PC-9 (cell line): ENCODE measurements around the gene EPX. TPM values are rescaled to one million over a fixed set of nuclear protein-coding genes. Genes with fewer than 3 reads are reported as not detected.

Experiments
- BruUV-seq: library from RNA; stranded (reverse); fragments of 400-500 nt; replicated peaks from 2 replicates; lab custom pipeline; 2021; lab: Mats Ljungman, UMichigan
- CTCF ChIA-PET: fragments of 300-600 bp; sonication (Branson Sonifier 250); formaldehyde crosslinking; loops from one replicate; lab custom pipeline; 2022; ENCODE audit warnings: antibody characterized with exemption; lab: Charles Lee
- POLR2A ChIA-PET: fragments of 300-600 bp; sonication (Branson Sonifier 250); formaldehyde crosslinking; loops from one replicate; lab custom pipeline; 2022; ENCODE audit warnings: antibody characterized with exemption; ENCODE audit not compliant: unreplicated experiment; lab: Charles Lee
- DNase-seq, 2 experiments: peaks; one replicate each; pipeline versions ENCODE4 v3.0.0 to v3.0.0-alpha.2; 2015 to 2022; ENCODE audit warnings: mixed read lengths in 1 of 2
- H2AFZ ChIP-seq: fragments of 200-600 bp; sonication (generic); 2 replicates; pipeline ENCODE4 v1.8.1; 2017; ENCODE audit warnings: antibody characterized with exemption
- H3F3A ChIP-seq: fragments of 200-600 bp; sonication (generic); 2 replicates; pipeline ENCODE4 v1.8.1; 2017; ENCODE audit warnings: antibody characterized with exemption, mild to moderate bottlenecking, low read depth; ENCODE audit not compliant: insufficient read depth
- H3K27ac ChIP-seq: fragments of 200-600 bp; sonication (generic); 2 replicates; pipeline ENCODE4 v1.6.1; 2016; ENCODE audit warnings: mixed run types
- H3K27me3 ChIP-seq: fragments of 200-600 bp; sonication (generic); 2 replicates; pipeline ENCODE4 v1.6.1; 2016; ENCODE audit warnings: low read depth, mixed run types; ENCODE audit not compliant: insufficient read depth
- H3K36me3 ChIP-seq: fragments of 200-600 bp; sonication (generic); 2 replicates; pipeline ENCODE4 v1.6.1; 2016; ENCODE audit warnings: low read depth, mixed run types
- H3K4me1 ChIP-seq: fragments of 200-600 bp; sonication (generic); replicated peaks from 2 replicates; pipeline ENCODE4 v1.6.1; 2016; ENCODE audit warnings: mixed run types; ENCODE audit not compliant: insufficient read depth
- H3K4me2 ChIP-seq: fragments of 200-600 bp; sonication (generic); 2 replicates; pipeline ENCODE4 v1.6.1; 2017; ENCODE audit warnings: mixed run types
- H3K4me3 ChIP-seq: fragments of 200-600 bp; sonication (generic); 2 replicates; pipeline ENCODE4 v1.6.1; 2016; ENCODE audit warnings: mixed run types
- H3K79me2 ChIP-seq: fragments of 200-600 bp; sonication (generic); 2 replicates; pipeline ENCODE4 v1.6.1; 2017; ENCODE audit warnings: low read depth, mixed run types
- H3K9me2 ChIP-seq: fragments of 200-600 bp; sonication (generic); 2 replicates; pipeline ENCODE4 v1.8.1; 2017; ENCODE audit warnings: mild to moderate bottlenecking; ENCODE audit not compliant: insufficient read depth
- H3K9me3 ChIP-seq: fragments of 200-600 bp; sonication (generic); 2 replicates; pipeline ENCODE4 v1.8.1; 2016; ENCODE audit warnings: low read depth; ENCODE audit not compliant: insufficient read depth
- H4K20me1 ChIP-seq: fragments of 200-600 bp; sonication (generic); 2 replicates; pipeline ENCODE4 v1.8.1; 2017; ENCODE audit not compliant: insufficient read depth
- CTCF ChIP-seq: fragments of 200-600 bp; sonication (generic); conservative IDR thresholded peaks from 2 replicates; pipeline ENCODE4 v1.6.1; 2017; ENCODE audit warnings: mixed run types, antibody characterized with exemption, mild to moderate bottlenecking, moderate library complexity
- EZH2 ChIP-seq: fragments of 200-600 bp; sonication (generic); IDR thresholded peaks from 2 replicates; pipeline ENCODE4 v1.8.0; 2017; ENCODE audit warnings: antibody characterized with exemption, low read depth
- intact Hi-C: fragments of 100-400 bp; cut with micrococcal nuclease; formaldehyde crosslinking; loops from one replicate; pipeline ENCODE4 v1.10.0; 2022; ENCODE audit not compliant: unreplicated experiment
- total RNA-seq: library from RNA; stranded (reverse); gene quantifications from 2 replicates; pipeline ENCODE4 v1.2.3, GENCODE V29; 2021

Gene EPX
- total RNA-seq, 1 experiment from 2014 or later, result not detected

- TF ChIP-seq CTCF (no peak), EZH2 (no peak)
- no peak overlapping the region for H2AFZ ChIP-seq
- no peaks in the 10 kb centered on the region for H4K20me1 ChIP-seq
- peaks cover 3% of the 10 kb centered on the region for H3K4me1 ChIP-seq
- H3K79me2 ChIP-seq, result no peaks in the 10 kb centered on the region
- peaks cover 32% of the 10 kb centered on the region for H3K27me3 ChIP-seq
- CTCF ChIA-PET, result interaction anchor here (0.9 kb wide), 1 partner anchor 9 kb away, joined by 3 read pairs; the partner anchor contains the start of gene LPO
- no peak overlapping the region for H3K4me3 ChIP-seq
- no peaks in the 10 kb centered on the region for H3K9me2 ChIP-seq
- H3K4me2 ChIP-seq, result no peak overlapping the region
- no peaks in the 10 kb centered on the region for H3K36me3 ChIP-seq
- no peaks in the 10 kb centered on the region for H3F3A ChIP-seq
- no peaks in the 10 kb centered on the region for H3K9me3 ChIP-seq
- no peak overlapping the region for H3K27ac ChIP-seq
- POLR2A ChIA-PET, result no interaction called here
- BruUV-seq, result no TSS peak
- no peak for DNase-seq
- intact Hi-C loops, result no loop called here
Measured at GRCh38 chr17:58229384-58229783, 36.9 kb downstream of the EPX start.

- no peak for DNase-seq
- peaks cover 37% of the 10 kb centered on the region for H3K27me3 ChIP-seq
- H3K4me2 ChIP-seq, result no peak overlapping the region
- intact Hi-C loops, result no loop called here
- H3K4me3 ChIP-seq, result no peak overlapping the region
- BruUV-seq, result no TSS peak
- H3F3A ChIP-seq, result no peaks in the 10 kb centered on the region
- no peak overlapping the region for H3K27ac ChIP-seq
- no peaks in the 10 kb centered on the region for H3K79me2 ChIP-seq
- H3K4me1 ChIP-seq, result no peaks in the 10 kb centered on the region
- no peaks in the 10 kb centered on the region for H3K9me3 ChIP-seq
- TF ChIP-seq CTCF, result no peak
- TF ChIP-seq EZH2, result no peak
- H3K36me3 ChIP-seq, result no peaks in the 10 kb centered on the region
- H4K20me1 ChIP-seq, result no peaks in the 10 kb centered on the region
- H2AFZ ChIP-seq, result no peak overlapping the region
- H3K9me2 ChIP-seq, result no peaks in the 10 kb centered on the region
- POLR2A ChIA-PET, result no interaction called here
- CTCF ChIA-PET, result interaction anchor here (0.9 kb wide), 1 partner anchor 9 kb away, joined by 3 read pairs; the partner anchor contains the start of gene LPO
Measured at GRCh38 chr17:58229881-58230280, 37.4 kb downstream of the EPX start.

- Histone ChIP-seq H3K36me3 (no peaks in the 10 kb centered on the region), H3K9me2 (no peaks in the 10 kb centered on the region), H3F3A (no peaks in the 10 kb centered on the region), H3K9me3 (no peaks in the 10 kb centered on the region), H4K20me1 (no peaks in the 10 kb centered on the region), H3K27me3 (peaks cover 55% of the 10 kb centered on the region), H3K4me3 (no peak overlapping the region), H2AFZ (no peak overlapping the region), H3K4me1 (no peaks in the 10 kb centered on the region), H3K4me2 (no peak overlapping the region), H3K79me2 (no peaks in the 10 kb centered on the region), H3K27ac (no peak overlapping the region)
- no peak for DNase-seq
- no peak for TF ChIP-seq CTCF
- no peak for TF ChIP-seq EZH2
- ChIA-PET CTCF (no interaction called here), POLR2A (no interaction called here)
- BruUV-seq, result no TSS peak
- intact Hi-C loops, result no loop called here
Measured at GRCh38 chr17:58231641-58232040, 39.1 kb downstream of the EPX start.
